Iris pigment epithelial cell (primary cell): ENCODE results near the gene MYO1D.

Experiments used
- DNase-seq: peaks from one replicate; pipeline ENCODE4 v3.0.0-alpha.2; 2011; ENCODE audit warnings: low read depth

MYO1D gene

GRCh38 chr17:32625971-32626370 lies 251.0 kb downstream of the MYO1D start:
- no peak for DNase-seq

GRCh38 chr17:32623196-32623595 lies 253.7 kb downstream of the MYO1D start:
- no peak for DNase-seq

GRCh38 chr17:32622540-32622939 lies 254.4 kb downstream of the MYO1D start:
- no peak for DNase-seq

- peak; percentile 21 for DNase-seq
Observed at GRCh38 chr17:32621612-32622312, 255.2 kb downstream of the MYO1D start.

- no peak for DNase-seq
Observed at GRCh38 chr17:32615326-32615725, 261.6 kb downstream of the MYO1D start.

- no peak for DNase-seq
Observed at GRCh38 chr17:32610943-32611342, 266.0 kb downstream of the MYO1D start.

GRCh38 chr17:32609884-32610650 lies 266.9 kb downstream of the MYO1D start:
- DNase-seq: no peak

- DNase-seq: no peak
Observed at GRCh38 chr17:32609085-32609484, 267.8 kb downstream of the MYO1D start.

- DNase-seq: no peak
Observed at GRCh38 chr17:32608267-32608666, 268.7 kb downstream of the MYO1D start.

- no peak for DNase-seq
Observed at GRCh38 chr17:32604966-32605365, 272.0 kb downstream of the MYO1D start.

- DNase-seq: no peak
Observed at GRCh38 chr17:32602396-32602795, 274.5 kb downstream of the MYO1D start.

- no peak for DNase-seq
Observed at GRCh38 chr17:32601866-32602265, 275.1 kb downstream of the MYO1D start.

GRCh38 chr17:32596628-32597027 lies 280.3 kb downstream of the MYO1D start:
- DNase-seq: peak; percentile 17

GRCh38 chr17:32596206-32596605 lies 280.7 kb downstream of the MYO1D start:
- DNase-seq: no peak

- DNase-seq: no peak
Observed at GRCh38 chr17:32593003-32593402, 283.9 kb downstream of the MYO1D start.

- DNase-seq: no peak
Observed at GRCh38 chr17:32591405-32591804, 285.5 kb downstream of the MYO1D start.

GRCh38 chr17:32590974-32591373 lies 285.9 kb downstream of the MYO1D start:
- no peak for DNase-seq

GRCh38 chr17:32588982-32589381 lies 287.9 kb downstream of the MYO1D start:
- DNase-seq: no peak

- no peak for DNase-seq
Observed at GRCh38 chr17:32588135-32588534, 288.8 kb downstream of the MYO1D start.

- peak; percentile 58 for DNase-seq
Observed at GRCh38 chr17:32586666-32587065, 290.3 kb downstream of the MYO1D start.

GRCh38 chr17:32584792-32585191 lies 292.1 kb downstream of the MYO1D start:
- DNase-seq: no peak

- no peak for DNase-seq
Observed at GRCh38 chr17:32583053-32583452, 293.9 kb downstream of the MYO1D start.

- no peak for DNase-seq
Observed at GRCh38 chr17:32575852-32576251, 301.1 kb downstream of the MYO1D start.

GRCh38 chr17:32570081-32570396 lies 306.9 kb downstream of the MYO1D start:
- DNase-seq: no peak
